Measurements from ENCODE around the gene ATP6V1B1.

ATP6V1B1 gene

DNA sequence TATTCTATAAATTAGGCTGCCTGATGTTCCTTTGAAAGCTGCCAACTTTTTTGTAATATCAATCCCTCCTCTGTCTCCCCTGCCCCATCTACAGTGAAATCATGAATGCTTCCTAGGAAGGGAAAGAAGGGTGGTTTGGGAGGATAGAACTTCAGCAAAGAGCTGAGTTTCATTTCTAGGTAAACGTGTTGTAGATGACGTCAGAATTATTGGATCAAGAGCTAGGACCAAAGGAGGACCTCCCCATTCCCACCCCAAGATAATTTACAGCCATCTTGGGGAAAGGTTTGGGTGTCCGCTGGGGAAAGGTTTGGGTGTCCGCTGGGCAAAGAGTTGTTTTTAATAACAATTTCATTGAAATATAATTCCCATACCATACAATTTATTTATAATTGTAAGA is 31.5 kb downstream of the ATP6V1B1 start:
- intact Hi-C loops (cut with micrococcal nuclease), result no loop called here
- H3K9me3 Mint-ChIP-seq, result no peaks in the 10 kb centered on the region
- H3K27me3 Mint-ChIP-seq, result peaks cover 66% of the 10 kb centered on the region
- peaks cover 8% of the 10 kb centered on the region for H3K4me1 Mint-ChIP-seq (ENCODE audit: low read depth)
- no peaks in the 10 kb centered on the region for H3K36me3 Mint-ChIP-seq (ENCODE audit: low read depth)
- no peak overlapping the region for H3K4me3 Mint-ChIP-seq
- H3K27ac Mint-ChIP-seq, result no peak overlapping the region

- H3K4me1 Mint-ChIP-seq (ENCODE audit: low read depth), result peaks cover 17% of the 10 kb centered on the region
- no peak overlapping the region for H3K27ac Mint-ChIP-seq
- no peak overlapping the region for H3K4me3 Mint-ChIP-seq
- no peaks in the 10 kb centered on the region for H3K9me3 Mint-ChIP-seq
- H3K36me3 Mint-ChIP-seq (ENCODE audit: low read depth), result no peaks in the 10 kb centered on the region
- H3K27me3 Mint-ChIP-seq, result peaks cover 43% of the 10 kb centered on the region
- intact Hi-C loops (cut with micrococcal nuclease), result no loop called here
Measured at GRCh38 chr2:70974592-70974991, 38.9 kb downstream of the ATP6V1B1 start.

DNA sequence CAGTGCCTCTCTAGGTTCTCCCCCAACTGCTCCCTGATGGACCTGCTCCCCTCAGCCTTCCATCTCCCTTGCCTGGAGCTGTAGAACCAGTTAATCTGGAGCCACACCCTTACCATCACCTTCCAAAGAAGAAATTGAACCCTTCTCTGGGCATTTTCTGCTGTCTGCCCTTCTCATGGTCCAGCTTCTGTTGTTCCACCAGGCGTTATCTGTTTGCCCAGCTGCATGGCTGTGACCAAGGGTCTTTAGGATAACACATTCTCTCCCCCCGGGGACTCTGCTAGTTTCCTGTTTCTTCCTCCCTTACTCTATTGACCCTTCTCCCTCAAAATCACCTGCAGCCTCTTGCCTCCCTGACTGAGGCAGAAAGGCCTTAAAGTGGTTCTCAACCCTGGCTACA is 39.5 kb downstream of the ATP6V1B1 start:
- H3K36me3 Mint-ChIP-seq (ENCODE audit: low read depth), result no peaks in the 10 kb centered on the region
- peaks cover 17% of the 10 kb centered on the region for H3K4me1 Mint-ChIP-seq (ENCODE audit: low read depth)
- intact Hi-C loops (cut with micrococcal nuclease), result no loop called here
- H3K27ac Mint-ChIP-seq, result no peak overlapping the region
- H3K4me3 Mint-ChIP-seq, result no peak overlapping the region
- peaks cover 44% of the 10 kb centered on the region for H3K27me3 Mint-ChIP-seq
- H3K9me3 Mint-ChIP-seq, result no peaks in the 10 kb centered on the region

DNA sequence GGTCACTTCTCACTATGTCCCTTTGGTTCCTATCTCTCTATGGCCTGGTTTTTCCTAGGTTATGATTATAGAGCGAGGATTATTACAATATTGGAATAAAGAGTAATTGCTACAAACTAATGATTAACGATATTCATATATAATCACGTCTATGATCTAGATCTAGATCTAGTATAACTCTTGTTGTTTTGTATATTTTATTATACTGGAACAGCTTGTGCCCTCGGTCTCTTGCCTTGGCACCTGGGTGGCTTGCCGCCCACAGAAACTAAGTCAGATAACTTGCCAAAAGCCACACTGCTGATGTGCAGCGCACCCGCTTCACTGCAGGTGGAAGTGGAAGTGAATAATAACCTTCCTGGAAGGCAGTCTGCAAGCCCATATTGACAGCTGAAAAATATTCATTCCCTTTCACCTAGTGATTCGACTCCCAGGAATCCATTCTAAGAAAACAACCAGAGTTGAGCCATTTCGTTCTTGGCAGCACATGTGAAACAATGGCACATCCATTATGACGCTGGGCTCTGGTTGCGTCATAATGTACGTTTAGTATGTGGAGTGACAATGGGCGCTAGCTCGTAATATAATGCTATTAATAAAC is 42.0 kb downstream of the ATP6V1B1 start:
- Mint-ChIP-seq H3K27me3 (peaks cover 29% of the 10 kb centered on the region), H3K27ac (peak overlapping the region; percentile 77), H3K4me1 (ENCODE audit: low read depth) (peaks cover 17% of the 10 kb centered on the region), H3K4me3 (peak overlapping the region; percentile 84), H3K36me3 (ENCODE audit: low read depth) (peaks cover 6% of the 10 kb centered on the region), H3K9me3 (no peaks in the 10 kb centered on the region)
- intact Hi-C loops (cut with micrococcal nuclease), result loop anchor here (1.0 kb wide), 1 partner anchor 12 kb away; no protein-coding TSS in a partner anchor

GRCh38 chr2:70978341-70979179 is 42.9 kb downstream of the ATP6V1B1 start, which contains the start of gene ANKRD53:
Gene ANKRD53, plus strand, starts transcription at chr2:70978630. Its CDS starts 16 bp downstream, at chr2:70978646.
- peak within 1 kb of the TSS; percentile 77 for H3K27ac Mint-ChIP-seq
- peaks cover 13% of the 10 kb centered on the region for H3K36me3 Mint-ChIP-seq (ENCODE audit: low read depth)
- H3K4me1 Mint-ChIP-seq (ENCODE audit: low read depth), result peaks cover 20% of the 10 kb centered on the region
- intact Hi-C loops (cut with micrococcal nuclease), result no loop called here
- H3K27me3 Mint-ChIP-seq, result peaks cover 28% of the 10 kb centered on the region
- H3K4me3 Mint-ChIP-seq, result peak within 1 kb of the TSS; percentile 76
- no peaks in the 10 kb centered on the region for H3K9me3 Mint-ChIP-seq

DNA sequence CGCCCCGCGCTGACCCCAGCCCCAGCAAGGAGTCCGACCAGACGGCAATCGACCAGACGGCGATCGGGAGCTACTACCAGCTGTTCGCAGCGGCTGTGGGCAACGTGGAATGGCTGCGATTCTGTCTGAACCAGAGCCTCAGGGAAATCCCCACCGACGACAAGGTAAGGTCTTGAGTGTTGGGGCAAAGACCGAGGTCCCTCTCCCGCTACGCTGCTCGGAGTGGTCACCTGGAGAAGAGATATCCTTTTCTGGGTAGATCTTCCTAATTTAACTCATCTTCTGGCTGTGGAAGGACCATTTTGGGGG is 43.4 kb downstream of the ATP6V1B1 start:
- intact Hi-C loops (cut with micrococcal nuclease), result no loop called here
- no peaks in the 10 kb centered on the region for H3K9me3 Mint-ChIP-seq
- H3K4me3 Mint-ChIP-seq, result no peak overlapping the region
- peaks cover 26% of the 10 kb centered on the region for H3K4me1 Mint-ChIP-seq (ENCODE audit: low read depth)
- H3K36me3 Mint-ChIP-seq (ENCODE audit: low read depth), result peaks cover 18% of the 10 kb centered on the region
- H3K27ac Mint-ChIP-seq, result no peak overlapping the region
- peaks cover 25% of the 10 kb centered on the region for H3K27me3 Mint-ChIP-seq

DNA sequence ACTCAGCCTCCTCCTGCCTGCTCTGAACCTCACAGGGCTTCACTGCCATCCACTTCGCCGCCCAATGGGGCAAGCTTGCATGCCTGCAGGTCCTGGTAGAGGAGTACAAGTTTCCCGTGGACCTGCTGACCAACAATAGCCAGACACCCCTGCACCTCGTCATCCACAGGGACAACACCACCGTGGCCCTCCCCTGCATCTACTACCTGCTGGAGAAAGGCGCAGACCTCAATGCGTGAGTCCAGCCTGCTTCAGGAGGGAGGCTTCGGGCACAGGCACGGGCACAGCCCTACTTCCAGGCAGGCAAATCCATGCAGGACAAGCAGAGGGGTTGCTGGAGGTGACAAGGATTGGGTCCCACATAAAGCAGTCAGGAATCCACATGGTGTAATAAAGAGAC is 43.9 kb downstream of the ATP6V1B1 start:
- Mint-ChIP-seq H3K36me3 (ENCODE audit: low read depth) (peaks cover 23% of the 10 kb centered on the region), H3K27ac (no peak overlapping the region), H3K4me1 (ENCODE audit: low read depth) (peaks cover 31% of the 10 kb centered on the region), H3K4me3 (no peak overlapping the region), H3K9me3 (no peaks in the 10 kb centered on the region), H3K27me3 (peaks cover 23% of the 10 kb centered on the region)
- intact Hi-C loops (cut with micrococcal nuclease), result no loop called here

DNA sequence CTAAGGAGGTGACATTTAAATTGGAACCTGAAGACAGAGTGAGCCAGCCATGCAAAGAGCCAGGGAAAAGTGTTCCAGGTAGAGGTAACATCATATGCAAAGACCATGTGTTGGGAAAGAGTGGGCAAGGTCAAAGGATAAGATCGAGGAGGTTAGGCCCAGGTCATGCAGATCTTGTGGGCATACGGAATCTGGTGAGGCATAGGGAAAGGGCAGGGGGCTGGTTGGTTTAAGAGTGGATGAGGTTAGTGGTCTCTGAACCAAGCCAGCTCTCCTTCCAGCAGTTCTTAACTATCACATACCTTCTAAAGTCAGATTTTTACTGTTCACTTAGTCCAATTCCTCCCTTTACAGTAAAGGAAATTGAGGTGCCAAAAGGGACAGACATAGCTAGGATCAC is 45.7 kb downstream of the ATP6V1B1 start:
- intact Hi-C loops (cut with micrococcal nuclease), result no loop called here
- Mint-ChIP-seq H3K9me3 (no peaks in the 10 kb centered on the region), H3K27me3 (peaks cover 19% of the 10 kb centered on the region), H3K4me3 (no peak overlapping the region), H3K36me3 (ENCODE audit: low read depth) (peaks cover 34% of the 10 kb centered on the region), H3K27ac (no peak overlapping the region), H3K4me1 (ENCODE audit: low read depth) (peaks cover 48% of the 10 kb centered on the region)

GRCh38 chr2:70981866-70982810 is 46.4 kb downstream of the ATP6V1B1 start:
- Mint-ChIP-seq H3K4me1 (ENCODE audit: low read depth) (peaks cover 50% of the 10 kb centered on the region), H3K27ac (no peak overlapping the region), H3K9me3 (no peaks in the 10 kb centered on the region), H3K27me3 (peaks cover 17% of the 10 kb centered on the region), H3K4me3 (no peak overlapping the region), H3K36me3 (ENCODE audit: low read depth) (peaks cover 41% of the 10 kb centered on the region)
- intact Hi-C loops (cut with micrococcal nuclease), result no loop called here

DNA sequence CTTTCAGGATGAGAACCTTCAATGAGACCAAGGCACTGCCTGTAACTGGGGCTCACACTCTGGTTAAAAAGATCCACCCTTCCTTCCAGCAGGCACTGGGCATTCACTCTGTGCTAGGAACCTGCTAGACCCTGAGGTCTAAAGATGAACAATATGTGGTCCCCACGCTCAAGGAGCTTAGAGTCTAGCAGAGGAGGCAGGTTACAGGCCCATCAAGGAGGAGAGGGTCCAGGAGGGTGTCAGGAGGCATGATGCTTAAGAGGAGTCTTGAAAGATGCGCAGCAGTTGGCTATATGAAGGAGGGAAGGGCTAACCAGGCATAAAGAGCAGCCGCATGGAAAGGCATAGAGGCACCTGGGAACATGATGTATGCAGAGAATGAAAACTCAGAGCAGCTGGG is 47.3 kb downstream of the ATP6V1B1 start:
- H3K4me3 Mint-ChIP-seq, result no peak overlapping the region
- H3K36me3 Mint-ChIP-seq (ENCODE audit: low read depth), result peaks cover 49% of the 10 kb centered on the region
- no peaks in the 10 kb centered on the region for H3K9me3 Mint-ChIP-seq
- intact Hi-C loops (cut with micrococcal nuclease), result no loop called here
- peaks cover 44% of the 10 kb centered on the region for H3K4me1 Mint-ChIP-seq (ENCODE audit: low read depth)
- no peak overlapping the region for H3K27ac Mint-ChIP-seq
- peaks cover 16% of the 10 kb centered on the region for H3K27me3 Mint-ChIP-seq

- no peaks in the 10 kb centered on the region for H3K9me3 Mint-ChIP-seq
- H3K4me3 Mint-ChIP-seq, result no peak overlapping the region
- H3K27ac Mint-ChIP-seq, result no peak overlapping the region
- peaks cover 56% of the 10 kb centered on the region for H3K36me3 Mint-ChIP-seq (ENCODE audit: low read depth)
- peaks cover 12% of the 10 kb centered on the region for H3K27me3 Mint-ChIP-seq
- intact Hi-C loops (cut with micrococcal nuclease), result no loop called here
- H3K4me1 Mint-ChIP-seq (ENCODE audit: low read depth), result peaks cover 39% of the 10 kb centered on the region
Measured at GRCh38 chr2:70983506-70984227, 48.0 kb downstream of the ATP6V1B1 start.

- intact Hi-C loops (cut with micrococcal nuclease), result no loop called here
- Mint-ChIP-seq H3K4me3 (no peak overlapping the region), H3K36me3 (ENCODE audit: low read depth) (peaks cover 62% of the 10 kb centered on the region), H3K27me3 (peaks cover 9% of the 10 kb centered on the region), H3K9me3 (no peaks in the 10 kb centered on the region), H3K4me1 (ENCODE audit: low read depth) (peaks cover 39% of the 10 kb centered on the region), H3K27ac (no peak overlapping the region)
Measured at GRCh38 chr2:70984228-70984575, 48.5 kb downstream of the ATP6V1B1 start.

DNA sequence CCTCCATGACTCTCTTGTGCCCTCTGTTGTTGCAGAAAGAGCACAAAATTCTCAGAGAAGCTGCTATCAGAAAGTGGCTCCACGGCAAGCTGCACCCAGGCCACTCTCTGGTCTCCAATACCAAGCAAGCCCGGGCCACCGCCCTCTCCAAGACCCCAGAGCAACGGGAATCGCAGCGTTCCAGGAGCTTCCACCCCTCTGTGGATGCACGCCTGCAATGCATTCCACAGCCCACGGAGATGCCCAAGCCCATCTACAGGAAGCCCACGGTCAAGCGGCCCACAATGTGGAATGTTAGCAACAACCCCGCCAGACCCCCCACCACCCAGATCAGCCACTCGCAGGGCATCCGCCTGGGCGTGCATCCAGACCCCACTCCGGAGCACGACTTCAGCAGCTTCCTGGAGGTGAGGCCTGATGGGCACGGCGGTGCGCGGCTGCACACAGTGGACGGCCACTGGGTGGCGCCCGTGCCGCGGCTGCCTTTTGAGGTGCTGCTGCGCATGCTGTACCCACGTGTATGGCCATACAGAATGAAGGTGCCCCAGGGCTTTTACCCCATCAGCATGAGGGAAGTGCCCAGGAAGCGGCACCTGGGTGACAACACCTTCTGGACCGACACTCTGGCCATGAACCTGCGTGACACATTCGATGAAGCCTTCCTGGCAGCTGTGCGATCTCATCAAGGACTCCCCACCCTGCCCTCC is 49.0 kb downstream of the ATP6V1B1 start:
- no peak overlapping the region for H3K4me3 Mint-ChIP-seq
- intact Hi-C loops (cut with micrococcal nuclease), result loop anchor here (5.0 kb wide), 1 partner anchor 88 kb away; no protein-coding TSS in a partner anchor

More for the DNA sequence above, 49.0 kb downstream of the ATP6V1B1 start:
- H3K36me3 Mint-ChIP-seq (ENCODE audit: low read depth), result peaks cover 67% of the 10 kb centered on the region
- H3K27me3 Mint-ChIP-seq, result peaks cover 4% of the 10 kb centered on the region
- H3K9me3 Mint-ChIP-seq, result no peaks in the 10 kb centered on the region
- H3K4me1 Mint-ChIP-seq (ENCODE audit: low read depth), result peaks cover 39% of the 10 kb centered on the region
- H3K27ac Mint-ChIP-seq, result no peak overlapping the region
